DMS53 (cell line): Measurements from ENCODE around the gene SRD5A3.
"Not testable (repeated sequence)": the region's sequence is repeated elsewhere in the genome, so short reads cannot be mapped to it uniquely, and the experiment has no call there.

Experiments used
- DNase-seq: peaks from one replicate; lab custom pipeline; 2025; lab: John Stamatoyannopoulos, UW

The SRD5A3 gene

GRCh38 chr4:55346851-55347255 lies 811 bp downstream of the SRD5A3 start:
- DNase-seq = peak; percentile 38

DNA sequence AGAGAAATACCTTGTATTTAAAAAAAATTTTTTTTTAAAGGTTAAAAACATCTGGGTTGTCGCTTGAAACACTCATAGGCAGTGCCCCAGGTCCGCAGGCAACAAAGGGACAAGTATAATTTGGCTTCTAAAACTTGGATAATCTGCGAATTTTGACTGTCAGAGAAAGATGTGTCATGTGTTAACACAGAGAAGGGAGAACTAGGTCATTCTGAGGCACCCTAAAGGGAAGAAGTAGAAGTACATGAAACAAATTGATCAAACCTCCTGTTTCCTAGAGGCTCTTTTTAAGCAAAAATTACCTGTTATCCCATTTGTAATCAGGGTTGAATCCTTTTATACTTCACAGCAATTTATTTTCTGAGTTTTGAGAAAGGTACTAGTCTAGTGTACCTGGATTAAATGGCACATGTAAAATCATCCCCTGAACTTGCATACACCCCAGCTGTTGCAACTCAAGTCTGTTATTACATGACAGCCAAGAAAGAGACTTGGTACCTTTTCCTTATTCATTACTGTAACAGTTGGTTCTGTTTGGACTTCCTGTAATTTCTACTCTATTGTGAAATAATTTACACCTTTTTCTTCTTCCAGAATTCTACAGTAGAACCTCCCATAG lies 1.7 kb downstream of the SRD5A3 start:
- no peak for DNase-seq

- DNase-seq = no peak
Measured at GRCh38 chr4:55348466-55348865, 2.4 kb downstream of the SRD5A3 start.

DNA sequence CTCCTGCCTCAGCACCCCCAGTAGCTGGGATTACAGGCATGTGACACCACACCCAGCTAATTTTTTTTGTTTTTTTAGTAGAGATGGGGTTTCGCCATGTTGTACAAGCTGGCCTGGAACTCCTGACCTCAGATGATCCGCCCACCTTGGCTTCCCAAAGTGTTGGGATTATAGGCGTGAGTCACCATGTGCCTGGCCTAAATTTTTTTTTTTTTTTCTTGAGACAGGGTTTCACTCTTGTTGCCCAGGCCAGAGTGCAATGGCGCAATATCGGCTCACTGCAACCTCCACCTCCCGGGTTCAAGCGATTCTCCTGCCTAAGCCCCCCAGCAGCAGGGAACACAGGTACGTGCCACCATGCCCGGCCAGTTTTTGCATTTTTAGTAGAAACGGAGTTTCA lies 4.8 kb downstream of the SRD5A3 start:
- DNase-seq = not testable (repeated sequence)

- DNase-seq = no peak
Measured at GRCh38 chr4:55351824-55352223, 5.8 kb downstream of the SRD5A3 start.

- DNase-seq = no peak
Measured at GRCh38 chr4:55352726-55353125, 6.7 kb downstream of the SRD5A3 start.

- DNase-seq = not testable (repeated sequence)
Measured at GRCh38 chr4:55353228-55353747, 7.2 kb downstream of the SRD5A3 start.

DNA sequence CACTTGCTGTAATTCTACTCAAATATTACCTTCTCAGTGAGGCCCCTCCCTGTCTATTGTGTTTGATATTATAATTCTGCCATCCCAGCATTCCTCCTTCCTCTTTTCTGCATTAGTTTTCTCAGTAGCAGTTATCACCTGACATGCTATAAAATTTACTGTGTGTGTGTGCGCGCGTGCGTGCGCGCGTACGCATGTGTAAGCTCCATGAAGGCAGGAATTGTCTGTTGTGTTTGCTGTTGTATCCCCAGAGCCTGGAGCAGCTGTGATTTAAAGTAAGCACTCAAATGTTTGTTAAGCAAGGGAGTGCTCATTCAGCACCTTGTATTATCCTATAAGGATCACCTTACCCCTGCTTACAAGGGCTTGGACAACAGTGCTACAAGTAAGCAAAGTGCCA lies 8.6 kb downstream of the SRD5A3 start:
- no peak for DNase-seq

DNA sequence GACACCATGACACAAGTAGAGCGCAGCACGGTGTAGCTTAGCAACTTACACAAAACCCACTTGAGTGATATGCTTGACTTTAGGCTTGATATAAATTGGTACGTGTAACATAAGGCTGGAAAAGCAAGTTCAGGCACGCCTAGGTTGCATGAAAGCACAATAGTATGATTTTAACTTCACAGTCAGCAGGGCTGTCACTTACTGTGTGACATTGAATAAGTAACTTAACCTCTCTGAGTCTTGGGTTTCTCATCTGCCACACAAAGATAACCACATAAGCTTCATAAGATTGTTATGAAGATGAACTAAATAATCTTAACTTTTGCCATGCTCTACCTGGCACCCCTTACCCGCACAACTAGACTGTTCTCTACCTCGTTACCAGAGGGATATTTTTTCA lies 9.5 kb downstream of the SRD5A3 start:
- DNase-seq = peak; percentile 41

DNA sequence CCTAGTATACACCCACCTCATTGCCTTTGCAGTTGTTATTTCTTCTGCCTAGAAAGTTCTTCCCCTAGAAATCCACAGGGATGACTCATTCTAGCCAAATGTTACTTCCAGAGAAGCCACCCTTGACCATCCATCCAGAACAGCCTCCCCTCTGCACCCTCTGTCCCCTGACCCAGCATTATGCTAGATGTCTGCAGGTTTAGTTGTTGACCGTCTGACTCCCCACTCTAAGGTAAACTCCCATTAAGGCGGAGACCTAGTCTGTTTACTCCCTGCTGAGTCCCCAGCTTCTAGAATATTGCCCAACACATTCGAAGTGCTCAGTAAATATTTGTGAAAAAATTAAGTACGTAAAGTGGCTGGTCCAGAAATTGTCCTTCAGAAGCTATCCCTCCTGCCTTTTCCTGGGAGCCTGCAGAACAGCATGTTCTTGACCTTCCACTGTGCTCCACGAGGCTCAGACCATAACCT lies 11.0 kb downstream of the SRD5A3 start:
- DNase-seq = peak; percentile 82

DNA sequence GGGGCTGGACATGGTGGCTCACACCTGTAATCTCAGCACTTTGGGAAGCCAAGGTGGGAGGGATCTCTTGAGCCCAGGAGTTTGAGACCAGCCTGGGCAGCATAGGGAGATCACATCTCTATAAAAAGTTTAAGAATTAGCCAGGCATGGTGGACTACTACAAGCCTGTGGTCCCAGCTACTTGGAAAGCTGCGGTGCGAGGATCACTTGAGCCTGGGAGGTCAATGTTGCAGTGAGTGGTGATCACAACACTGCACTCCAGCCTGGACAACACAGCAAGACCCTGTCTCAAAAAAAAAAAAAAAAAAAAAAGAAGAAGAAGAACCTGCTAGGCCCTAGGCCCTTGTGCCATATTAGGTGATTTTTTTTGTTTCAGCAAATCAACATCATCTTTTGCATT lies 12.2 kb downstream of the SRD5A3 start:
- DNase-seq = no peak

- peak; percentile 15 for DNase-seq
Measured at GRCh38 chr4:55358668-55359067, 12.6 kb downstream of the SRD5A3 start.

DNA sequence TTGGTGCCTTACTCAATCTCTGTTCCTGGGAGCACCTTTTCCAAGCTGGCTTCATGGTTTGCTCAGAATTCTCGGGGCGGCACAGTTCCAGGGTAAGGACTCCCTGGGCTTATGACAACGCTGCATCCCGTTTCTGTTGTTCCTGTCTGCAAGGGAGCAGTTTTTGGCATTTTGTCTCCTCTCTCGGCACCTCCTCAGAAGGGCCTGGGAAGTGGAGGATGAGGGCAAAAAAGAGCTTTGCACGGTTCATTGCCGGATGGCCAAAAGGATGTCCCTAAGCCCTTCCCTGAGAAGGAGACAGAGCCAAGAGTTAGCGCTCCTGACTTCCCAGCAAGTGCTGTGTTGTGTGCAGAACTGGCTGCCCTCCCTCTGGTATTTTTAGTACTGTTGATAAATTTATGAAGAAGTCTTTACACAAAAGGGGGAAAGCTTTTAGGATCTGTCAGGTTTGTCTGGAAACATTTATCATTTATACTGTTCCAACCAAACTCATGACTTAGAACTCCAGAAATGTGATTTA lies 13.4 kb downstream of the SRD5A3 start:
- DNase-seq = no peak

GRCh38 chr4:55362938-55363337 lies 16.9 kb downstream of the SRD5A3 start:
- not testable (repeated sequence) for DNase-seq

DNA sequence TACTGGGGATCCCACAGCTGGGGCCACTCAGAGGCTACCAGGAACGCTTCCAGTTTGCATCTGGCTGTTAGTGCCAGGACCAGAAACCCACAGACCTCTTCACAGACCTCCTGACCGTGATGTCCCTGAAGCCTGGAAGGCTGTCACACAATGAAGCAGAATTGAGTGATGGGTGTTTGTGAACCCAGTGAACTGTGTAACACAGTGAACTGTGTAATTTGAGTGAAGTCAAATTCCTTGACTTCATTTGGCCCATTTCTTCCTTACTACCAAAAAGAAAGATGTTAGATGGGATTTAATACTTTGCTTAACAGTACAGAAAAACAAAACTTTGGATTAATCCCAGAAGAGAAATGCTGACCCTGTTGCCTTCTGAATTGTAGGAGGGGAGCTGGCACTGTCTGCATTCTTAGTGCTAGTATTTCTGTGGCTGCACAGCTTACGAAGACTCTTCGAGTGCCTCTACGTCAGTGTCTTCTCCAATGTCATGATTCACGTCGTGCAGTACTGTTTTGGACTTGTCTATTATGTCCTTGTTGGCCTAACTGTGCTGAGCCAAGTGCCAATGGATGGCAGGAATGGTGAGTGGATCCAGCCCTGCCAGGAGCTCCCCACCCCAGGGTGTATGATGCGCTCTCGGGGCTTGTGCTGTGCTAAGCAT lies 17.8 kb downstream of the SRD5A3 start:
- no peak for DNase-seq

DNA sequence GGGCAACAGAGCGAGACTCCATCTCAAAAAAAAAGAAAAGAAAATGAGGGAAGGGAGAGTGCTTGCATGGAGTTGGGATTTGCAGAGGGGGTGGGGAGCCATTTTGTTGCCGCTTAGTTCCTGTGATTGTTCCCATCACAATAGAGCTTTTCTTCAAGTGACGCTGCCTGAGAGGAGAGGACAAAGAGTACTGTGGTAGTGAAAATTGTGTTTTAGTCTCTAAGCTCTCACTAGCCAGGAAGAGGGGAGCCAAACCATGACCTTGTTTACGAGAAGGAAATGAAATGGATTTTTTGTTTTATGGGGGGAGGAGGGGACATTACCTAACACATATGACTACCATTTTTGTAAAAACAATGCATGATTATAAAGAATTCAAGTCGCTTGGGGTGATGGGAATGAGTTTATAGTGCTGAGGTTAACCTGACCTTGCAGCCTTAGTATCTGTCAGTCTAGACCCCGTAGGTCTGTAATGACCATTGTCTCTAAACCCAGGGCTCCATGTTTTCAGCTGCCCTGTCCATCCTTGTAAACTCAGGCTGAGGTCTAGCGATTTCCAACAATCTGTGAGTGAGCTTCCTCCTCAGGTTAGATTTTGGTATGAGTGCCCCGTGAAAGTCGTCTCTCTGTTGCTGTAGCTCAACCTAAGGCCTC lies 18.8 kb downstream of the SRD5A3 start:
- no peak for DNase-seq

- no peak for DNase-seq
Measured at GRCh38 chr4:55365345-55365728, 19.3 kb downstream of the SRD5A3 start.

DNA sequence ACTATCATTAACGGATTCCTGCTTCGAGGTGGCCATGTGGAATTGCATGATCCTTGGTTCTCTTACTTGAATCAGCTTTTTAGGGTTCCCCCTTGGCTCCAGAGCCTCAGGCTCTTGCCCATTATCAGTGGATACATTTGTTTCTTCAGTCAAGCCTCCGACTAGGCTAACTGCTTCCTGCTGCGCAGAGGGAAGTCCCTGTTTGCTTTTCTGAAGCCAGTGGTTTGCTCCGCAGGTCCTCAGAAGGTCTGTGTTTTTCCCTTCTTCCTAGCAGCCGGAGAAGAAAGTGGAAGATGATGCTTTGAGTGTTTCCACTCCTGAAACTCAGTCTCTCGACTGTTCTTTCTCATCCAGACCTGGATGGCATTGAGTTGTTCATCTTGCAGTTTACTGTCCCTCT lies 20.6 kb downstream of the SRD5A3 start:
- DNase-seq = no peak

DNA sequence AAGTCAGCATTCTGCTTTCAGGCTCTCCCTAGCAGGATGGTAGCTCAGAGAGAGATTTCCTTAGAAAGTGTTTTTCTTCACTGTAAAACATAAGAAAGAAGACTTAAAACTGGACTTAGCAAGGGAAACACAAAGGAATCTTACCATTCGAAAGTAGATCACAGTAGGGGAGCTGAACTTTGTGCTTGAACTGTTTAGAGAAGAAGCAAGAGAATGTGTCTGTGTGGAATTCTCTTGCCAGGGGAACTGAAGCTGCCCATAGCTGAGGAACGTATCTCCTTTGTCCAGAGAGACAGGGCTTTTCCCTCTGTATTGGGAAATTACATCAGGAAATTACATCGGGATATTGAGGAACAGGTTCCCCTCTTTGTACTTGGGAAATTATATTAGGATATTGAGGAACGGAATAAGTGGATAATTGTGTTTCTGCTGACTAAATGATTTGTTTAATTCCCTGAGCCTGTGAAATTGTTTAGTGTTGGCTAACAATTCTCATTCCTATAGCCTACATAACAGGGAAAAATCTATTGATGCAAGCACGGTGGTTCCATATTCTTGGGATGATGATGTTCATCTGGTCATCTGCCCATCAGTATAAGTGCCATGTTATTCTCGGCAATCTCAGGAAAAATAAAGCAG lies 21.2 kb downstream of the SRD5A3 start:
- DNase-seq = no peak

DNA sequence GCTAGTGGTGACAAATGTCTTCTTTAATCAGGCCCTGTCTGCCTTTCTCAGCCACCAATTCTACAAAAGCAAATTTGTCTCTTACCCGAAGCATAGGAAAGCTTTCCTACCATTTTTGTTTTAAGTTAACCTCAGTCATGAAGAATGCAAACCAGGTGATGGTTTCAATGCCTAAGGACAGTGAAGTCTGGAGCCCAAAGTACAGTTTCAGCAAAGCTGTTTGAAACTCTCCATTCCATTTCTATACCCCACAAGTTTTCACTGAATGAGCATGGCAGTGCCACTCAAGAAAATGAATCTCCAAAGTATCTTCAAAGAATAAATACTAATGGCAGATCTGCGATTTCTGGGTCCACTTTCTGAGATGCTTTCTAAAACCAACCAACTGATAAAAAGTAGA lies 23.9 kb downstream of the SRD5A3 start:
- DNase-seq = no peak

GRCh38 chr4:55372259-55372658 lies 26.2 kb downstream of the SRD5A3 start:
- DNase-seq = no peak

DNA sequence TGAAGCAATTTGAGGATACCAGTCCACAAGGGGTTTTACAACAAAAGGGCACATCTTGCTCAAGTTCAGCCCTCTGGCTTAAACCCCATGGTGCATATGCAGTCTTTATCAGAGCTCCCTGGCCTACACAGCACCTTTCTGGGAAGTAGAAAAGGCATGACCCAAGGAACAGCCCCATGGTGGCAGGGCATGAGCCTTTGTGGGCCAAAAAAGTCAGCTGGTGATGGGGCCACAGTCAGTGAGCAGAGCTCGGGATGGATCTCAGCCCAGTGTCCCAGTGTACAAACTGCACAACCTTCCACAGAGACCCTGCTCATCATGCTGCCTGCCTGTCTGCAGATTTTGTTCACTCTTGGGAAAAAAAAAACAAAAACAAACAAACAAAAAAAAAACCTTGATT lies 27.4 kb downstream of the SRD5A3 start:
- DNase-seq = no peak
